GM19438 (cell line): ENCODE results near the gene NOD2.
A peak's percentile ranks its signal among the peaks of the same experiment; 100 is the strongest.

ENCODE experiments used
- ATAC-seq: cut with Tn5 transposase; IDR thresholded peaks from one replicate; pipeline ENCODE4 v1.9.1; 2021; ENCODE audit warnings: low read depth; ENCODE audit not compliant: unreplicated experiment

The NOD2 gene

DNA sequence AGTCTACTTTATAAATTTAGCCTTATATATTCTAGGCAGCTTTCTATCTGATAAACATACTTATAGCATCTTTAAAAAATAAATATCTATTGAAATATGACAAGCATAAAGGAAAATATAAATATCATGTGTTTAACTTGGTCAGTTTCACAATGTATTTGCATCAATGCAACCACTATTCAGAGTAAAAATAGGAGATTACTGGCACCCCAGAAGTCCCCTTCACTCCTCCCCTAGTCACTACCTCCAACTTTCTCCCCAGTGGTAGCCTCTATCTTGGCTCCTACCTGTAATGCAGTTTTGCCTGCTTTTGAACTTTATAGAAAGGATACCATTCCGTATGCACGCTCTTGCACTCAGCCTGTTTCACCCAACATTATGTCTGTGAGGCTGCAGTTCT, 3.2 kb upstream of the NOD2 start:
- ATAC-seq = no peak

GRCh38 chr16:50692644-50692998, 785 bp upstream of the NOD2 start:
- no peak for ATAC-seq

GRCh38 chr16:50694206-50694605, 800 bp downstream of the NOD2 start:
- ATAC-seq = no peak

GRCh38 chr16:50695017-50696000, 1.9 kb downstream of the NOD2 start:
- ATAC-seq = no peak

DNA sequence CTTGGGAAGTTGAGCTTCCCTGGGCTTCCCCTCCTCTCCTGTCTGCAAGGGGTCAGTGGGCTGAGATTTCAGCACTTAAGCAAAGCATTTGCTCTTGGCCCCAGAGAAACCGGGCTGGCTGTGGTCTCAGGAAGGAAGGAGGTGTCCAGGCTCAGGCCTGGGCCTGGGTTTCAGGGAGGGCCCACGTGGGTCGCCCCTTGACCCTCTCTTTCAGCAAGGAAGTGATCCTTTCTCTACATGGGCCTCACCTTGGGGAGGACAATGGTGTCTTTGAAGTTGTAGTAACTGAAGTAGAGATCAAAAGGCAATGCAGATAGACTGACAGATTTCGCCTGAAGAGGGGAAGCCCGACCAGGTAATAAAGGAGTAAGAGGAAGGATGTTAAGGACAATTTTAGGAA, 2.7 kb downstream of the NOD2 start:
- peak; percentile 55 for ATAC-seq

- peak; percentile 60 for ATAC-seq
Measured at GRCh38 chr16:50696575-50697420, 3.4 kb downstream of the NOD2 start.

DNA sequence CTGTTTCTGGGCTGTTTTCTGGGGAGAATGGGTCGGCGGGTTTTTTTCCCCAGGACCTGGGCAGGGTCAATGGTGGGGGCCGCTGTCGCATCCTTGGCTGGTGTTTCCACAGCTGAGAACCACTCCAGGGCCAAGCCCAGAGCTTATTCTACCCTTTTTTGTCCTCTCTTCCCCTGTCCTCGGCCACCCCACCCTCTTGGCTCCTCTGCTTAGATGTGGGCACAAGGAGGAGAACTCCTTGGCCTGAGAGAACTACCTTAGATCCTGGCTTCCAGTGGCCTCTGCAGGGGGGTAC, 4.0 kb downstream of the NOD2 start:
- no peak for ATAC-seq

DNA sequence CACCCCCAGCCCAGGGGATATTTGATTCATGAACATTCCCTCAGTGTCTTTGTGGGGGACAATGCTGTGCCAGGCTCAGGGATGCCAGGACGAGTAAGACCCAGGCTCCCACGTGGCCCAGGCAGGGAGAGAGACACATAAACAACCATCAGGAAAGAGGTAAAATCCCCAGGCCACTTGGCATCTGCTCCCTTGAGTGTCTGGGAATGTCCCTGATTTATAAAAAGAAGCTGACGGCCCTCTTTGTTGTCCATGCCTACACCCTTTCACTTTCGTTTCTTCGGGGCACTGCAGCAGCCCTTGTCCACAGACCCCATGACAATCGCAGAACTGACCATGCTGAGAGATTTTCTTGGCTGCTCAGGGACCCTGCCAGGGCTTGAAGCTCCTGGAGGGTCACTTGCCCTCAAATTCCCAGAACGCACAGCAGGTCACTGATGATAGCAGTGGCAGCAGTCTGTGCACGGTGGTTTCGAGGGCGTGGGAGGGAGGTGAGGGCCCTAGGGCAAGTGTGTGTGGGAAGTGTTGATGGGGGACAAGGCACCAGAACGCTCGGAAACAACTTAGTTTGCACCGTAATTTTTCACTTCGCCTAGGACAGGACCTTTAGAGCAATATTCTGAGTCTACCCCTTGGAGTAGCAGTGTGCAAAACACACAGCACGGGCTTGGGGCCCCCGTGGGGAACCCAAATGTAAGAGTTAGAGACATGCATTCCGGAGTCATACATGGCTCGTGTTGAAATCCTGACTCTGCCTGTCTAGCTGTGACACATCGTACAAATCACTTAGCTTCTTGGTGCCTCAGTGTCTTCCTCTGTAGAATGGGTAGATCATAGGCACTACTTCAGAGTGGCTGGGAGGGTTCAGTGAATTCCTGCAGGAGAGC, 4.7 kb downstream of the NOD2 start:
- no peak for ATAC-seq

GRCh38 chr16:50699326-50700159, 6.1 kb downstream of the NOD2 start:
- ATAC-seq = no peak

GRCh38 chr16:50702725-50703124, 9.3 kb downstream of the NOD2 start:
- no peak for ATAC-seq

GRCh38 chr16:50704245-50704644, 10.8 kb downstream of the NOD2 start:
- ATAC-seq = no peak

DNA sequence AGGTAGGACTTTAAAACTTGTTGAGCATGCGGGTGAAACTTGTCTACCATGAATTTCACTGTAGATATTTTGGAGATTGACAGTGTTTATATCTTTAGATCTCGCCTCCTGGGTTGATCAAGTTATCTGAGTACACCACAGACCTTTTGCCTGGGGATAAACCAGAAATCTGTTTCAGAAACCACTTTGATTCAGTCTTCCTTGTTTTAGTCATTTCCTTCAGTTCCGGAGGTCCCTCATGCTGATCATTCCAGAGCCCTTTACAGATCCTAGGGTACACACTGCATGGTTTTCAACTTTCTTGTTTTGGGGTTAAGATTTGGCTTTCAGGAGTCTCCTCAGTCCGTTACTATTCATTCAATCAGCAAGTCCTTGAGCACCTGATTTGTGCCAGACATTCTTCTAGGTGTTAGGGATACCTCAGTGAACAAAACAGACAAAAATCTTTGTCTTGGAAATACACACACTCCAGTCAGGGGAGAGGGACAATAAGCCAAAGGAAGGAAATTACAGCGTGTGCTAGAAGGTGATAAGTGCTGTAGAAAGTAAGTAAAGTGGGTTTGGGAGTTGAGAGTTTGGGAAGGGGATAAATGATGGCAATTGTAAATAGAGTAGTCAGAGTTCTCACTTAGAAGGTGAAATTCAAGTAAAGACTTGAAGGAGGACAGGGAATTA, 12.2 kb downstream of the NOD2 start:
- ATAC-seq = no peak

GRCh38 chr16:50706250-50706649, 12.8 kb downstream of the NOD2 start:
- ATAC-seq = no peak

DNA sequence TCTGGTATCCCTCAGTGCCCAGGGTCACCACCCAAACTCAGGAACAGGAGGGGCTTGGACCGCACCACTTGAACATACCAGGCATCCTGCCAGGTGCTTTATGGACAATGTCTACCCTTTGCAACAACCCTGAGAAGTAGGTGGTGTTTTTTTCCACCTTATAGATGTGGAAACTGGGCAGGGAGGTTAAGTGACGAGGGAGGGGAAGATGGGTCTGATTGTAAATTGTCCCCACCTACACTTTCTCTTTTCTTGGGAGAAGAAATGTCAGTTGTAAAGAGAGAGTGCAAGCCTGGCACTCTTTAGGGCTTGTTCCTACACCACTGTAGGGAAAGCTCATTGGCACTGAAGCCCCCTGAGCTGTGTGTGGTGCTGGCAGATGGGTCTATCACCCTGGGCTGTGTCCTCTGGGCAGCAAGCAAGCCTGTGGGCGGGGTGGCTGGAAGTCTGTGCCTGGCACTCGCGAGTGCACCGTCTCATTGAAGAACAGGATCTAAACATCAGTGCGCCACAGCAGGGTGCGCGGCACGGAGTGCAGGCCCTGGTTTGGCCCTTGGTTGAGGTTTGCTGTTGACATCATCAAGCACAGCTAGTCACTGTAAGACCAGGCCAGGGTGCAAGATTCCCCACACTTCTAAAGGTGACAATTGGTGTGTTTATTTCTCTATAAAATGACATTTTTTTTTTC, 15.1 kb downstream of the NOD2 start:
- no peak for ATAC-seq

DNA sequence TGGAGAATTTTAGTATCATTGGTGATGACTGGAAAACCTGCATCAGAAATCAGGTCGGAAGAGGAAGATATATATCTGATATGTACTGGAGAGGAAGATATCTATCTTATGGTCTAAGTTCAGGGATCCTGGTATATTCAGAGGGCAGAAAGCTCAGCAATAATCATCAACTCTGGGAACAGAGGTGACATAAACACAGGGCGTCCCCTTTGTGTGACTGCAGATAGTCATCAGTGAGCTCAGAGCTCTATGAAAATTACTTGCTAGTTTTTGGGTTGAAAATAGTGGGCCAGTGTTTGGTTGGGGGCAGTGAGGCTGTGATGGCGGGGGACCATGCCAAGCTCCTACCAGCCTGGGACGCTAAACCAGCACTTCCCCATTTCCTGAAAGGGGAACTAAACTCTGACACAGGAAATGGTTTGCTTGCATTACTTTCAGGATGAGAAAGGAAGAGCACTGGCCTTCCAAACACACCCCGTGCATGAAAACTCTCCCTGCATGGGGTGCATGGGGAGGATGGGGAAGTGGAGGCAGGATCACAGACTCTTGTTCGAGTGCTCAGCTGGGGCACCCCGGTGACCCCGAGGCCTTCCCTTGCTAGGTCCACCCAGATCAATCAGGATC, 15.8 kb downstream of the NOD2 start:
- ATAC-seq = peak; percentile 67

DNA sequence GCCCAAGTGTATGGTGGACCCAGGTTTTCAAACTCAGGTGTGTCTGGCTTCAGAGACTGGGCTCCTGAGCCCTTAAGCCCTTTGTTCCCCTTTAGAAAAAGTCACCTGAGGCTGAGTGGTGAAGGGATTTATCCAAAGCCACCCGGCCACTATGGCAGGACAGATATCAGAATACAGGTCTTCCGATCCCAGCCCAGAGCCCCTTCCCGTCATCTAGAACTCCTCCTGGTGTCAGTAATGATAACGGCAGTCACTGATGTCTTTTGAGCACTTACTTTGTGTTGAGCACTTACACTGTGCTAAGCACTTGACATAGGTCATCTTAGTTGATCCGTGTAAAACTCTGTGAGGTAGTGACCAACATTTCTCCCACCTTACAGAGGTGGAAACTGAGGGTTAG, 16.6 kb downstream of the NOD2 start:
- no peak for ATAC-seq

GRCh38 chr16:50711040-50711439, 17.6 kb downstream of the NOD2 start:
- no peak for ATAC-seq

GRCh38 chr16:50711862-50712559, 18.6 kb downstream of the NOD2 start:
- no peak for ATAC-seq
